HFFc6 (cell line): ENCODE data around the gene FHOD3. TPM values are rescaled to one million over a fixed set of nuclear protein-coding genes. Genes with fewer than 3 reads are reported as not detected.

Experiments
- DNase-seq: peaks from one replicate; pipeline ENCODE4 v3.0.0-alpha.2; 2018
- H3K27ac Mint-ChIP-seq: 2 replicates; pipeline ENCODE4 v1.8.0; 2020; ENCODE audit warnings: mild to moderate bottlenecking, mixed read lengths
- H3K27me3 Mint-ChIP-seq: 2 replicates; pipeline ENCODE4 v1.8.0; 2021; ENCODE audit warnings: mild to moderate bottlenecking, moderate library complexity, mixed read lengths; ENCODE audit not compliant: insufficient read depth
- H3K36me3 Mint-ChIP-seq: 2 replicates; pipeline ENCODE4 v1.8.0; 2021; ENCODE audit warnings: low read depth, mixed read lengths
- H3K4me1 Mint-ChIP-seq: 2 replicates; pipeline ENCODE4 v1.8.0; 2020; ENCODE audit warnings: low read depth, mixed read lengths
- H3K4me3 Mint-ChIP-seq: 2 replicates; pipeline ENCODE4 v1.8.0; 2020; ENCODE audit warnings: mild to moderate bottlenecking, moderate library complexity, mixed read lengths
- H3K9me3 Mint-ChIP-seq: 2 replicates; pipeline ENCODE4 v1.8.0; 2020; ENCODE audit warnings: mild to moderate bottlenecking, mixed read lengths
- CTCF ChIP-seq: fragments of 200-600 bp; sonication (generic); IDR thresholded peaks from 2 replicates; pipeline ENCODE4 v1.5.0; 2021; ENCODE audit warnings: antibody characterized with exemption, mild to moderate bottlenecking
- total RNA-seq, 6 experiments: library from RNA; stranded (reverse); fragmentation: NEBNext Ultra II Directional; extraction: Animal tissue kit (Norgen Biotek cat#: 25700); gene quantifications; 2 replicates in 1 of 6; 3 replicates in 5 of 6; pipeline ENCODE4 v1.2.3, GENCODE V29; 2021

FHOD3 gene
- total RNA-seq, 6 experiments from 2014 or later = 32.8 to 67.6 (median 61.4) TPM

- peak; percentile 18; the same call in 1 of the 2 replicates for TF ChIP-seq CTCF
- no peak overlapping the region for H3K4me3 Mint-ChIP-seq
- H3K4me1 Mint-ChIP-seq = peaks cover 35% of the 10 kb centered on the region
- peaks cover 20% of the 10 kb centered on the region for H3K36me3 Mint-ChIP-seq
- H3K9me3 Mint-ChIP-seq = no peaks in the 10 kb centered on the region
- DNase-seq = peak; percentile 2
- peaks cover 3% of the 10 kb centered on the region; the same call in 1 of the 2 replicates for H3K27me3 Mint-ChIP-seq
- H3K27ac Mint-ChIP-seq = peak overlapping the region; percentile 64; the same call in 1 of the 2 replicates
Observed at GRCh38 chr18:36492604-36493329, 195.3 kb downstream of the FHOD3 start.

DNA sequence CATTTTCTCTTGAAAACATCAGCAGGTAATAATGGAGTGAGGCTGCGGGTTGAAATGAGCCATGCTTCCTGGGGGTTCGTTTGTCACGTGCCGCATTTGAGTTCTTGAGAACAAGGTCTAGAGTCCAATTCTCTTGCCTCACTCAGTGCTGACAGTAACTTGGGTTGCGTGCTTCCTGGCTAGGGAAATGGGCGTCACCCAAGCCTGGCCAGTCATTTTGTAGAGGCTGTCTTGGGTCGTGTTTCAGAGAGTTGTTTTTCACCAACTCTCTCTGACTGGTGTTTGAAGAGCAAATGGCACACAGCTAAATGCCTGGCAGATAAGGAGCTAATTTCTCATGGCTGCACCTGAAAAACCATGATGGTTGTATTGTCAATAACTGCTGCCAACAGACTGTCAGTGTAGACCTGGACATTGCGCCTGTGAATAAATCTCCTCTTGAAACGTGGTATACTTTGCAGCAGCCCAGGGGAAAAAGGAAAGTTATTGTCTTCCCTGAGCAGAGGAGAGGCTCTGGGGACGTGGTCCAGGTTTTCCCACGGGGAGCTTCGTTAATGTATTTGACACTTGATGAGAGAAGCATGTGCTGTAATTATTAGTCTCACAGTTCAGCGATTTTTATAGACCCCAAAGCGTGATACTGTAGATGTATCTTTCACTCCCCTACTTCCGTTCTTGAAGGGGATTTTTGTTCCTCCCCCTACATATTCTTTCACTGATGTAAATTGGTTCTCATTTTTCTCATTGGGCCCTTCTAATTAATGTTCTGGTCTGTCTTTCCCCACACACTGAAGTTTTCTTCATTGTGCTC lies 196.0 kb downstream of the FHOD3 start:
- Mint-ChIP-seq H3K27me3 (peaks cover 3% of the 10 kb centered on the region; the same call in 1 of the 2 replicates), H3K27ac (no peak overlapping the region), H3K4me3 (no peak overlapping the region), H3K36me3 (peaks cover 12% of the 10 kb centered on the region), H3K4me1 (peaks cover 35% of the 10 kb centered on the region), H3K9me3 (no peaks in the 10 kb centered on the region)
- TF ChIP-seq CTCF = no peak
- DNase-seq = no peak

DNA sequence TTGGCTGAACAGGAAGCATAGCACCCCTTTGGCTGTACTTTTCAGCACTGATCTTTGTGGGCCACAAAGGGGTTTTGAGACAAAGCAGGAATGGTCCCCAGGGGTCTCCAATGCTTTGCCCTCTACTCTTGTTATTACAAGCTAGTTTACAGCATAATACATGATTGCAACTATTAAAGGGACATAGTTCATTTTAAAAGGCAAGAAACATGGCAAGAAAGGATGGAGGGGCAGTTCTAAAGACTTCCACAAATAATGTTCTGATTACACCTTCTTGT lies 196.6 kb downstream of the FHOD3 start:
- peaks cover 7% of the 10 kb centered on the region; the same call in 1 of the 2 replicates for H3K36me3 Mint-ChIP-seq
- peaks cover 35% of the 10 kb centered on the region for H3K4me1 Mint-ChIP-seq
- no peak overlapping the region for H3K27ac Mint-ChIP-seq
- no peaks in the 10 kb centered on the region for H3K9me3 Mint-ChIP-seq
- no peak for DNase-seq
- H3K4me3 Mint-ChIP-seq = no peak overlapping the region
- H3K27me3 Mint-ChIP-seq = peaks cover 3% of the 10 kb centered on the region; the same call in 1 of the 2 replicates
- no peak for TF ChIP-seq CTCF

DNA sequence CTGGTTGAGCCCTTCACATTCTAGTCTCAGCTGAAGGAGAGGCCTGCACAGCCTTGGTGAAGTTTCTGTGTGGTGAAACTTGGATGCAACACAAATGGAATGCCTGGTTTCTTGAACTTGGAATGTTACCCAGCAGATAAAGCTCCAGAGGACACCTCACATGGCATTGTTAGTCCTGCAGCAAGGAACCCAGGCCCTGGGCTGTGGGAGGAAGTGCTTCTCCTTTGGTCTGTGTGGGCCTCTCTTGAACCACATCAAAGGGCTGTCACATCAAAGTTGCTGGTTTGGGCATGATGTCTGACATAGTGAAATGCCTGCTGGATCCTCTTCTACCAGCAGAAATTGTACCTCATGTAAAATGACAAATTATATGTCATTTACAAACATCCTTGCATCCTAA lies 198.5 kb downstream of the FHOD3 start:
- H3K4me3 Mint-ChIP-seq = no peak overlapping the region
- H3K27ac Mint-ChIP-seq = no peak overlapping the region

GRCh38 chr18:36499938-36500337 lies 202.4 kb downstream of the FHOD3 start:
- Mint-ChIP-seq H3K27ac (no peak overlapping the region), H3K36me3 (peaks cover 25% of the 10 kb centered on the region), H3K27me3 (no peaks in the 10 kb centered on the region), H3K4me1 (peaks cover 30% of the 10 kb centered on the region), H3K9me3 (no peaks in the 10 kb centered on the region), H3K4me3 (no peak overlapping the region)
- TF ChIP-seq CTCF = no peak
- no peak for DNase-seq

More for the DNA sequence above, 198.5 kb downstream of the FHOD3 start:
- peaks cover 7% of the 10 kb centered on the region; the same call in 1 of the 2 replicates for H3K36me3 Mint-ChIP-seq
- H3K4me1 Mint-ChIP-seq = peaks cover 46% of the 10 kb centered on the region
- no peaks in the 10 kb centered on the region for H3K9me3 Mint-ChIP-seq
- no peak for TF ChIP-seq CTCF
- peak; percentile 8 for DNase-seq
- H3K27me3 Mint-ChIP-seq = no peaks in the 10 kb centered on the region
